ENCODE data around the gene MED15. TPM values are rescaled to one million over a fixed set of nuclear protein-coding genes. Genes with fewer than 3 reads are reported as not detected.

MED15 gene
- total RNA-seq, 2 donors from 2014 or later = 61.4 to 62.7 TPM

DNA sequence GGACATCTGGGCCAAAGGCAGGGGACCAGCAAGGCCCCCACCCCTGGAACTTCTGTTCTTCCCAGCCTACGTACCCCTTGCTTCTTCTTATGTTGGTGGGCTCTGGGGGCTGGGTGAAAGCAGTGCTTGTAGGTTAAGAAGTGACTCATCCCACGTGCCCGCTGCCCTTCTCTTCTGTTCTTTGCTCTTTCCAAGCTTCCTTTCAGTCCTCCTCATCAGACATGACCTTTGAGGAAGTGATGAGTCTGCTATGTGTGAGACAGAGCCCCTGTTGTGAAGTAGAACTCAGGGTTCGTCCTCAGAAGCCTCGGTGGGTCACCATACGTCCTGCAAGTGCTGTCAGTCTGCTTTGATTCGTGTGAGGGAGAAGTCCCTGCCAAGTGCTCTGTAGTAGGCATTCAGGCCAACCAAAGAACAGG lies 12.7 kb downstream of the MED15 start:
- peaks cover 47% of the 10 kb centered on the region for H3K36me3 ChIP-seq (ENCODE audit: control insufficient read depth, insufficient read depth, low read length)

DNA sequence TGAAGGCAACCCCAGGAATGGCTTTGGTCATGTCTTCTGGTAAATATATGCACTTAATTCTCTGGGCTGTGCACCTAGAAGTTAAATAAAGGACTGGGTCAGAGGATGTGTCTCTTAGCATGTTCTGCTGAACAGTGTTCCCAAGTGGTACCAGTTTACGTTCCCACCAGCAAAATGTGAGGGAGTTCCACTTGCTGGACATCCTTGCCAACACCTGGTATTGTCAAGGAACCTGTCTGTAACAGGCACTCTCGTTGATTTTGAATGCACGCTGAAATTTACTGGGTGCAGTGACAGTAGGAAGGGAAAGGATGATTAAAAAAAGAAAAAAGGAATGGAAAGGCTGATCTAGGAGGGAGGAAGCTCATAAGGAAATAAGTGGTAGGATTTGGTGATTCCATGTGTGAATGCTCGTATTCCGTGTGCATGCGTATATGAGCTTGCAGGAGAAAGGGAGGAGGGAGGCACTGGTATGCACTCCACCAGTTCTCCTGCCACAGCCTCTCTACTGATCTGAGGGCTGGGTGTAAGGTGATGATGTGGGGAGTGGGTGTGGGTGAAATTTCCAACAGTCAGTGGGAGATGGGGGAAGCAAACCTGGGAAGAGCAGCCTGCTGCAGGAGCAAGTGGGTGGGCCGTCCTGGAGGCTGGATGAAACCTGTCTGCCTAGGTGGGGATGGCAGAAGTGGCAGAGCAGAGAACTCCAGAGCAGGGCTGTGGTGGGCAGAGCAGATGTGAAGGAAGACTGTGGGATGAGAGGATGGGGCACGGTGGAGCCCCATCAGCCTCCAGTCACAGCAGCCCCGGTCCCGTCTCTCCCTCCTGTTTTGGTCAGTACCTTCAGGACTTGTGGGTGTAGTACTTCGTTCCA lies 15.0 kb downstream of the MED15 start:
- Mint-ChIP-seq H3K4me1 (peaks cover 10% of the 10 kb centered on the region), H3K27ac (no peak overlapping the region), H3K9me3 (peaks cover under 1% of the 10 kb centered on the region), H3K27me3 (ENCODE audit: insufficient read depth) (no peaks in the 10 kb centered on the region), H3K36me3 (ENCODE audit: low read depth) (peaks cover 19% of the 10 kb centered on the region), H3K4me3 (no peak overlapping the region)
- H3K4me3 ChIP-seq (ENCODE audit: low read length) = no peak overlapping the region
- no peak for DNase-seq
- H3K27ac ChIP-seq (ENCODE audit: low read depth, low read length) = no peak overlapping the region
- H3K4me1 ChIP-seq (ENCODE audit: control insufficient read depth, insufficient read depth, low read length) = no peaks in the 10 kb centered on the region
- no peak overlapping the region for H3K9ac ChIP-seq (ENCODE audit: extremely low read depth, low read length, poor library complexity, severe bottlenecking)
- H3K36me3 ChIP-seq (ENCODE audit: control insufficient read depth, insufficient read depth, low read length) = peaks cover 57% of the 10 kb centered on the region
- no peaks in the 10 kb centered on the region for H3K9me3 ChIP-seq (ENCODE audit: control insufficient read depth, low read length)
- 92 to 98% methylated on average over 10 to 11 of the region's 11 CpGs for WGBS, 2 experiments (ENCODE audit: insufficient coverage in 1 of 2, insufficient read length in 1 of 2)
- H3K27me3 ChIP-seq (ENCODE audit: control insufficient read depth, insufficient read depth, low read length, poor library complexity, severe bottlenecking) = no peaks in the 10 kb centered on the region
- TF ChIP-seq, protein P1, sequence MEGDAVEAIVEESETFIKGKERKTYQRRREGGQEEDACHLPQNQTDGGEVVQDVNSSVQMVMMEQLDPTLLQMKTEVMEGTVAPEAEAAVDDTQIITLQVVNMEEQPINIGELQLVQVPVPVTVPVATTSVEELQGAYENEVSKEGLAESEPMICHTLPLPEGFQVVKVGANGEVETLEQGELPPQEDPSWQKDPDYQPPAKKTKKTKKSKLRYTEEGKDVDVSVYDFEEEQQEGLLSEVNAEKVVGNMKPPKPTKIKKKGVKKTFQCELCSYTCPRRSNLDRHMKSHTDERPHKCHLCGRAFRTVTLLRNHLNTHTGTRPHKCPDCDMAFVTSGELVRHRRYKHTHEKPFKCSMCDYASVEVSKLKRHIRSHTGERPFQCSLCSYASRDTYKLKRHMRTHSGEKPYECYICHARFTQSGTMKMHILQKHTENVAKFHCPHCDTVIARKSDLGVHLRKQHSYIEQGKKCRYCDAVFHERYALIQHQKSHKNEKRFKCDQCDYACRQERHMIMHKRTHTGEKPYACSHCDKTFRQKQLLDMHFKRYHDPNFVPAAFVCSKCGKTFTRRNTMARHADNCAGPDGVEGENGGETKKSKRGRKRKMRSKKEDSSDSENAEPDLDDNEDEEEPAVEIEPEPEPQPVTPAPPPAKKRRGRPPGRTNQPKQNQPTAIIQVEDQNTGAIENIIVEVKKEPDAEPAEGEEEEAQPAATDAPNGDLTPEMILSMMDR (conservative IDR thresholded peaks at IDR 0.05) = no peak

More for the DNA sequence above, 12.7 kb downstream of the MED15 start:
- Mint-ChIP-seq H3K27ac (no peak overlapping the region), H3K4me1 (peaks cover 14% of the 10 kb centered on the region), H3K36me3 (ENCODE audit: low read depth) (peaks cover 16% of the 10 kb centered on the region), H3K27me3 (ENCODE audit: insufficient read depth) (no peaks in the 10 kb centered on the region), H3K9me3 (no peaks in the 10 kb centered on the region), H3K4me3 (no peak overlapping the region)
- Histone ChIP-seq H3K4me1 (ENCODE audit: control insufficient read depth, insufficient read depth, low read length) (no peaks in the 10 kb centered on the region), H3K9ac (ENCODE audit: extremely low read depth, low read length, poor library complexity, severe bottlenecking) (no peak overlapping the region), H3K27ac (ENCODE audit: low read depth, low read length) (no peak overlapping the region), H3K4me3 (ENCODE audit: low read length) (no peak overlapping the region), H3K27me3 (ENCODE audit: control insufficient read depth, insufficient read depth, low read length, poor library complexity, severe bottlenecking) (no peaks in the 10 kb centered on the region), H3K9me3 (ENCODE audit: control insufficient read depth, low read length) (no peaks in the 10 kb centered on the region)
- TF ChIP-seq, protein P1 (conservative IDR thresholded peaks at IDR 0.05) = no peak
- no peak for DNase-seq
- WGBS, 2 experiments (ENCODE audit: insufficient coverage in 1 of 2, insufficient read length in 1 of 2) = 83 to 93% methylated on average over 3 to 7 of the region's 7 CpGs

DNA sequence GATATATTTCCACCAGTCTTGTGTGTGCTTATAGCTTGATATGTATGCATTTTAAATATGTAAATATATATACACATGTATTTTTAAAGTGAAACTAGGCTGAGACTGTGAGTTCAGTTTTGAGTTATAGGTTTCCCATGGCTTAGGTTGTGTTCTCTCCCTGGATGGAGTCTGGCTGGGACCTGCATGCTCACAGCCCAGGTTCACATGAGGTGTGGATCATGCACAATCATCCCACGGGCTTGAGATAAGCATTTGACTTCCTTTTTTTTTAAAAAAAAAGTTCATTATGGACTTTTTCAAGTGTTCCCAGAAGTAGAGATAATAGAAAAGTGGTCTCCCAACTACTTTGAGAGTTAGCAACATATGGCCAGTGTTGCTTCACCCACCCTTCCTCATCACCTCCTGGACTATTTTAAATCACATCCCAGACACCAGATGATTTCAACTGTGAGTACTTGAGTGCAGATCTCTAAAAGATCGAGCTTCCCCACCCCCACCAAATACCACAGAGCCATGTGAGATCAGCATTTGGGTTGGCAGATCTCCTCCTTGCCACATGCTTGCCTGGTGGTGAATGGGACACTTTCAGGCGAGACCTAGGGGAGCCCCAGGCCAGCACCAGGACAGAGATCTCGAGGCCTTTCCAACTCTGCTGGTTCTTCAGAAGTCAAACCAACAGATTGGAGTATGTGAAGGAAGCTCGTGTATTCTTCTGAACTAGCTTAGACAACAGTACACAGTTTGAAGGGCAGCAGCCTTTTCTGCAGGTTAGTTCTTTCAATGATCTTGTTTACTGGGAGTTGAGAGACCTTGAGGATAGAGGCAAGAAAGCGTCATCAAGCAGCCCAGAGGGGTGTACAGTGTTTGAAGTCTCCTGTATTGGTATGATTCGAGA lies 15.9 kb downstream of the MED15 start:
- H3K9me3 ChIP-seq (ENCODE audit: control insufficient read depth, low read length) = peaks cover 7% of the 10 kb centered on the region
- Mint-ChIP-seq H3K9me3 (peaks cover 9% of the 10 kb centered on the region), H3K4me1 (peaks cover 7% of the 10 kb centered on the region), H3K4me3 (no peak overlapping the region), H3K27ac (no peak overlapping the region), H3K27me3 (ENCODE audit: insufficient read depth) (no peaks in the 10 kb centered on the region), H3K36me3 (ENCODE audit: low read depth) (peaks cover 26% of the 10 kb centered on the region)
- TF ChIP-seq, protein P1 (conservative IDR thresholded peaks at IDR 0.05) = no peak
- H3K27ac ChIP-seq (ENCODE audit: low read depth, low read length) = peak overlapping the region; percentile 21
- 88 to 95% methylated on average over 5 to 6 of the region's 7 CpGs for WGBS, 2 experiments (ENCODE audit: insufficient coverage in 1 of 2, insufficient read length in 1 of 2)
- DNase-seq = no peak
- peaks cover 57% of the 10 kb centered on the region for H3K36me3 ChIP-seq (ENCODE audit: control insufficient read depth, insufficient read depth, low read length)
- no peak overlapping the region for H3K4me3 ChIP-seq (ENCODE audit: low read length)
- no peak overlapping the region for H3K9ac ChIP-seq (ENCODE audit: extremely low read depth, low read length, poor library complexity, severe bottlenecking)
- H3K4me1 ChIP-seq (ENCODE audit: control insufficient read depth, insufficient read depth, low read length) = no peaks in the 10 kb centered on the region
- H3K27me3 ChIP-seq (ENCODE audit: control insufficient read depth, insufficient read depth, low read length, poor library complexity, severe bottlenecking) = no peaks in the 10 kb centered on the region

Measured in endodermal cell (in vitro differentiated cells).